Measurements from ENCODE around the gene SEC14L5. TPM values are rescaled to one million over a fixed set of nuclear protein-coding genes. Genes with fewer than 3 reads are reported as not detected.

The SEC14L5 gene
- total and polyA plus RNA-seq, 2 experiments from 2014 or later = 2.6 to 5.9 TPM

GRCh38 chr16:4988647-4989046 lies 30.5 kb downstream of the SEC14L5 start:
- H3K36me3 ChIP-seq (ENCODE audit: insufficient read depth) = 0 out of 2 replicates have a peak, but pooled peaks cover 3% of the 10 kb centered on the region
- peaks cover 23% of the 10 kb centered on the region for H3K27me3 ChIP-seq (ENCODE audit: insufficient read depth)
- Mint-ChIP-seq H3K4me1 (0 out of 3 replicates have a peak, but pooled peaks cover 2% of the 10 kb centered on the region), H3K9me3 (no peaks in the 10 kb centered on the region; the same call in 2 of the 3 replicates), H3K4me3 (peak overlapping the region; percentile 65; the same call in 1 of the 3 replicates), H3K27me3 (ENCODE audit: insufficient read depth, low read depth, poor library complexity) (peaks cover 28% of the 10 kb centered on the region), H3K27ac (no peak overlapping the region), H3K36me3 (ENCODE audit: low read depth) (peaks cover 6% of the 10 kb centered on the region; the same call in 1 of the 3 replicates)
- no peak overlapping the region for H3K27ac ChIP-seq (ENCODE audit: low read depth)
- no peak for ATAC-seq
- no peak for DNase-seq (ENCODE audit: low spot score)
- no peaks in the 10 kb centered on the region for H4K20me1 ChIP-seq (replicated peaks; ENCODE audit: insufficient read depth)
- no peak for TF ChIP-seq STAT1 (IDR thresholded peaks at IDR 0.05; ENCODE audit: unreplicated experiment)
- no peak for TF ChIP-seq CTCF (conservative IDR thresholded peaks at IDR 0.05; ENCODE audit: low read depth in 2 of 2)
- no peak for TF ChIP-seq EZH2phosphoT487 (IDR thresholded peaks at IDR 0.05; ENCODE audit: unreplicated experiment)
- TF ChIP-seq POLR2AphosphoS5 (IDR thresholded peaks at IDR 0.05; ENCODE audit: low read depth) = no peak
- TF ChIP-seq ZNF331 (CRISPR knock-in tag; IDR thresholded peaks at IDR 0.05; ENCODE audit: low read depth) = no peak
- TF ChIP-seq REST (IDR thresholded peaks at IDR 0.05; ENCODE audit: unreplicated experiment) = no peak
- TF ChIP-seq ETS1 (IDR thresholded peaks at IDR 0.05) = no peak
- TF ChIP-seq NANOG (IDR thresholded peaks at IDR 0.05; ENCODE audit: borderline replicate concordance) = no peak
- no peak for TF ChIP-seq CREB1 (CRISPR knock-in tag; IDR thresholded peaks at IDR 0.05; ENCODE audit: low read depth)
- TF ChIP-seq ZNF462 (CRISPR knock-in tag; IDR thresholded peaks at IDR 0.05) = no peak
- no peak for TF ChIP-seq JUNB (IDR thresholded peaks at IDR 0.05; ENCODE audit: unreplicated experiment)
- TF ChIP-seq ZNF114 (CRISPR knock-in tag; IDR thresholded peaks at IDR 0.05) = no peak
- no peaks in the 10 kb centered on the region; the same call in 1 of the 2 replicates for H3K4me1 ChIP-seq (ENCODE audit: insufficient read depth)
- H3K4me2 ChIP-seq = no peak overlapping the region; the same call in 1 of the 2 replicates
- no peaks in the 10 kb centered on the region for H3F3A ChIP-seq (replicated peaks; ENCODE audit: low read depth)
- no peaks in the 10 kb centered on the region for H3K79me2 ChIP-seq (replicated peaks; ENCODE audit: insufficient read depth)
- H2AFZ ChIP-seq = no peak overlapping the region
- H3K4me3 ChIP-seq = no peak overlapping the region
- H3K9me2 ChIP-seq (ENCODE audit: insufficient read depth) = no peaks in the 10 kb centered on the region
